T-helper 2 cell treated with Interferon-gamma antibody and Interleukin-4, amounts not matched to agents 5 μg/mL and 100 μg/mL, for 36 hours (primary cell): ENCODE measurements around the gene MECP2.
"Not testable (repeated sequence)": the region's sequence is repeated elsewhere in the genome, so short reads cannot be mapped to it uniquely, and the experiment has no call there.

Experiments used
- DNase-seq: peaks from one replicate; pipeline ENCODE4 v3.0.0; 2021; ENCODE audit warnings: low spot score
- H3K27ac Mint-ChIP-seq: one replicate; pipeline ENCODE4 v1.8.0; 2021; ENCODE audit warnings: mild to moderate bottlenecking, mixed read lengths
- H3K27me3 Mint-ChIP-seq: one replicate; pipeline ENCODE4 v1.8.0; 2021; ENCODE audit warnings: low read depth, mixed read lengths
- H3K36me3 Mint-ChIP-seq: one replicate; pipeline ENCODE4 v1.8.0; 2021; ENCODE audit warnings: low read depth, mixed read lengths
- H3K4me1 Mint-ChIP-seq: one replicate; pipeline ENCODE4 v1.8.0; 2021; ENCODE audit warnings: low read depth, mixed read lengths
- H3K4me3 Mint-ChIP-seq: one replicate; pipeline ENCODE4 v1.8.0; 2022; ENCODE audit warnings: mild to moderate bottlenecking, moderate library complexity, mixed read lengths
- H3K9me3 Mint-ChIP-seq: one replicate; pipeline ENCODE4 v1.8.0; 2021; ENCODE audit warnings: mixed read lengths

Gene MECP2

GRCh38 chrX:154004315-154004714, 93.2 kb downstream of the MECP2 start:
- peaks cover 24% of the 10 kb centered on the region for H3K36me3 Mint-ChIP-seq
- H3K27ac Mint-ChIP-seq = no peak overlapping the region
- no peaks in the 10 kb centered on the region for H3K9me3 Mint-ChIP-seq
- no peaks in the 10 kb centered on the region for H3K27me3 Mint-ChIP-seq
- peaks cover 11% of the 10 kb centered on the region for H3K4me1 Mint-ChIP-seq
- no peak for DNase-seq
- H3K4me3 Mint-ChIP-seq = no peak overlapping the region

GRCh38 chrX:154002215-154002719, 95.2 kb downstream of the MECP2 start:
- Mint-ChIP-seq H3K4me3 (peak overlapping the region; percentile 61), H3K36me3 (peaks cover 14% of the 10 kb centered on the region), H3K27ac (peak overlapping the region; percentile 87), H3K4me1 (peaks cover 11% of the 10 kb centered on the region), H3K27me3 (no peaks in the 10 kb centered on the region), H3K9me3 (no peaks in the 10 kb centered on the region)
- DNase-seq = peak; percentile 23

GRCh38 chrX:154000051-154000450, 97.5 kb downstream of the MECP2 start:
- H3K27me3 Mint-ChIP-seq = no peaks in the 10 kb centered on the region
- peaks cover 11% of the 10 kb centered on the region for H3K4me1 Mint-ChIP-seq

GRCh38 chrX:153999359-154000037, 98.0 kb downstream of the MECP2 start:
- H3K4me3 Mint-ChIP-seq = no peak overlapping the region
- DNase-seq = no peak
- peaks cover 10% of the 10 kb centered on the region for H3K4me1 Mint-ChIP-seq
- no peaks in the 10 kb centered on the region for H3K27me3 Mint-ChIP-seq
- no peak overlapping the region for H3K27ac Mint-ChIP-seq
- H3K36me3 Mint-ChIP-seq = peaks cover 6% of the 10 kb centered on the region
- H3K9me3 Mint-ChIP-seq = no peaks in the 10 kb centered on the region

More at GRCh38 chrX:154000051-154000450, 97.5 kb downstream of the MECP2 start:
- no peaks in the 10 kb centered on the region for H3K9me3 Mint-ChIP-seq
- no peak overlapping the region for H3K4me3 Mint-ChIP-seq
- H3K36me3 Mint-ChIP-seq = peaks cover 6% of the 10 kb centered on the region
- H3K27ac Mint-ChIP-seq = no peak overlapping the region
- no peak for DNase-seq

- no peaks in the 10 kb centered on the region for H3K27me3 Mint-ChIP-seq
- no peak overlapping the region for H3K4me3 Mint-ChIP-seq
- H3K27ac Mint-ChIP-seq = no peak overlapping the region
- no peak for DNase-seq
- no peaks in the 10 kb centered on the region for H3K9me3 Mint-ChIP-seq
- H3K4me1 Mint-ChIP-seq = no peaks in the 10 kb centered on the region
- no peaks in the 10 kb centered on the region for H3K36me3 Mint-ChIP-seq
Measured at GRCh38 chrX:153995504-153995903, 102.0 kb downstream of the MECP2 start.

GRCh38 chrX:153994398-153994797, 103.1 kb downstream of the MECP2 start:
- DNase-seq, H3K4me3 Mint-ChIP-seq, H3K4me1 Mint-ChIP-seq, H3K36me3 Mint-ChIP-seq, H3K9me3 Mint-ChIP-seq, H3K27me3 Mint-ChIP-seq, H3K27ac Mint-ChIP-seq: not testable (repeated sequence)

GRCh38 chrX:153993978-153994377, 103.5 kb downstream of the MECP2 start:
- H3K27me3 Mint-ChIP-seq = no peaks in the 10 kb centered on the region

GRCh38 chrX:153993079-153993478, 104.4 kb downstream of the MECP2 start:
- peaks cover 6% of the 10 kb centered on the region for H3K4me1 Mint-ChIP-seq

More at GRCh38 chrX:153993978-153994377, 103.5 kb downstream of the MECP2 start:
- H3K9me3 Mint-ChIP-seq = no peaks in the 10 kb centered on the region
- H3K4me1 Mint-ChIP-seq = peaks cover 6% of the 10 kb centered on the region
- H3K36me3 Mint-ChIP-seq = no peaks in the 10 kb centered on the region
- no peak overlapping the region for H3K27ac Mint-ChIP-seq
- H3K4me3 Mint-ChIP-seq = no peak overlapping the region
- DNase-seq = no peak

GRCh38 chrX:153992180-153992579, 105.3 kb downstream of the MECP2 start:
- Mint-ChIP-seq H3K36me3 (no peaks in the 10 kb centered on the region), H3K27ac (no peak overlapping the region), H3K27me3 (no peaks in the 10 kb centered on the region), H3K9me3 (no peaks in the 10 kb centered on the region), H3K4me3 (no peak overlapping the region), H3K4me1 (peaks cover 6% of the 10 kb centered on the region)
- no peak for DNase-seq

More at GRCh38 chrX:153993079-153993478, 104.4 kb downstream of the MECP2 start:
- Mint-ChIP-seq H3K9me3 (no peaks in the 10 kb centered on the region), H3K27me3 (no peaks in the 10 kb centered on the region), H3K36me3 (no peaks in the 10 kb centered on the region), H3K27ac (no peak overlapping the region), H3K4me3 (no peak overlapping the region)
- DNase-seq = no peak

- peaks cover 6% of the 10 kb centered on the region for H3K4me1 Mint-ChIP-seq
- no peaks in the 10 kb centered on the region for H3K27me3 Mint-ChIP-seq
- H3K9me3 Mint-ChIP-seq = no peaks in the 10 kb centered on the region
- no peak overlapping the region for H3K27ac Mint-ChIP-seq
- no peak overlapping the region for H3K4me3 Mint-ChIP-seq
- H3K36me3 Mint-ChIP-seq = no peaks in the 10 kb centered on the region
- DNase-seq = no peak
Measured at GRCh38 chrX:153991013-153991580, 106.4 kb downstream of the MECP2 start.

GRCh38 chrX:153989973-153990655, 107.4 kb downstream of the MECP2 start:
- H3K9me3 Mint-ChIP-seq = no peaks in the 10 kb centered on the region
- H3K4me1 Mint-ChIP-seq = peaks cover 6% of the 10 kb centered on the region
- no peak overlapping the region for H3K27ac Mint-ChIP-seq
- H3K4me3 Mint-ChIP-seq = no peak overlapping the region
- H3K27me3 Mint-ChIP-seq = no peaks in the 10 kb centered on the region
- H3K36me3 Mint-ChIP-seq = no peaks in the 10 kb centered on the region
- no peak for DNase-seq

- no peak overlapping the region for H3K4me3 Mint-ChIP-seq
- H3K27ac Mint-ChIP-seq = no peak overlapping the region
- no peaks in the 10 kb centered on the region for H3K9me3 Mint-ChIP-seq
- H3K27me3 Mint-ChIP-seq = no peaks in the 10 kb centered on the region
- peaks cover 14% of the 10 kb centered on the region for H3K4me1 Mint-ChIP-seq
- H3K36me3 Mint-ChIP-seq = no peaks in the 10 kb centered on the region
- DNase-seq = no peak
Measured at GRCh38 chrX:153988493-153988892, 109.0 kb downstream of the MECP2 start.

- peak overlapping the region; percentile 77 for H3K4me3 Mint-ChIP-seq
- no peaks in the 10 kb centered on the region for H3K9me3 Mint-ChIP-seq
- H3K27me3 Mint-ChIP-seq = no peaks in the 10 kb centered on the region
- H3K4me1 Mint-ChIP-seq = peaks cover 36% of the 10 kb centered on the region
- no peak for DNase-seq
- H3K36me3 Mint-ChIP-seq = no peaks in the 10 kb centered on the region
- H3K27ac Mint-ChIP-seq = peak overlapping the region; percentile 93
Measured at GRCh38 chrX:153984351-153985178, 113.0 kb downstream of the MECP2 start.
